ENCODE data around the gene LMX1B. TPM values are rescaled to one million over a fixed set of nuclear protein-coding genes. Genes with fewer than 3 reads are reported as not detected.
"Not testable (repeated sequence)": the region's sequence is repeated elsewhere in the genome, so short reads cannot be mapped to it uniquely, and the experiment has no call there.

LMX1B gene
- total RNA-seq, 1 experiment from 2014 or later, result 11.3 TPM

DNA sequence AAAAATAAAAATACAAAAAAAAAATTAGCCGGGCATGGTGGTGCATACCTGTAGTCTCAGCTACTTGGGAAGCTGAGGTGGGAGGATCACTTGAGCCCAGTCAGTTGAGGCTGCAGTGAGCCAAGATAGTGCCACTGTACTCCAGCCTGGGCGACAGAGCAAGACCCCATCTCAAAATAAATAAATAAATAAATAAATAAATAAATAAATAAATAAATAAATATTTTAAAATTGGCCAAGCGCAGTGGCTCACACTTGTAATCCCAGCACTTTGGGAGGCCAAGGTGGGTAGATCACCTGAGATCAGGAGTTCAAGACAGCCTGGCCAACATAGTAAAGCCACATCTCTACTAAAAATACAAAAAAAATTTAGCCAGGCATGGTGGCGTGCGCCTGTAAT is 33.4 kb upstream of the LMX1B start:
- H3K4me1 ChIP-seq (ENCODE audit: control insufficient read depth in 1 of 2, insufficient read depth in 2 of 2, low read length in 2 of 2); BruUV-seq (replicated peaks); H3K9me2 ChIP-seq (ENCODE audit: insufficient read depth); H3K4me2 ChIP-seq (ENCODE audit: low read length); H3K9ac ChIP-seq (ENCODE audit: low read length); ATAC-seq; DNase-seq (ENCODE audit: low read depth, low spot score); CTCF ChIA-PET; H4K20me1 ChIP-seq (ENCODE audit: insufficient read depth); H3K27me3 ChIP-seq (ENCODE audit: insufficient read depth, low read length); H2AFZ ChIP-seq (ENCODE audit: low read depth, low read length, poor library complexity, severe bottlenecking); H3K4me3 ChIP-seq (replicated peaks in 1 of 2; ENCODE audit: low read depth in 1 of 2, low read length in 2 of 2); H3K27ac ChIP-seq (ENCODE audit: low read depth, low read length); RAD21 ChIA-PET (ENCODE audit: low non-redundant PET in 1 of 2, low total read pairs in 2 of 2, uncharacterized antibody in 2 of 2, unreplicated experiment in 2 of 2); POLR2A ChIA-PET; intact Hi-C loops (cut with micrococcal nuclease); H3K79me2 ChIP-seq (ENCODE audit: insufficient read depth, low read length); H3K9me3 ChIP-seq (ENCODE audit: control insufficient read depth in 1 of 2, insufficient read depth in 1 of 2, low read depth in 1 of 2, low read length in 2 of 2); H3K36me3 ChIP-seq (ENCODE audit: control insufficient read depth in 1 of 2, insufficient read depth in 2 of 2, low read length in 2 of 2): not testable (repeated sequence)

DNA sequence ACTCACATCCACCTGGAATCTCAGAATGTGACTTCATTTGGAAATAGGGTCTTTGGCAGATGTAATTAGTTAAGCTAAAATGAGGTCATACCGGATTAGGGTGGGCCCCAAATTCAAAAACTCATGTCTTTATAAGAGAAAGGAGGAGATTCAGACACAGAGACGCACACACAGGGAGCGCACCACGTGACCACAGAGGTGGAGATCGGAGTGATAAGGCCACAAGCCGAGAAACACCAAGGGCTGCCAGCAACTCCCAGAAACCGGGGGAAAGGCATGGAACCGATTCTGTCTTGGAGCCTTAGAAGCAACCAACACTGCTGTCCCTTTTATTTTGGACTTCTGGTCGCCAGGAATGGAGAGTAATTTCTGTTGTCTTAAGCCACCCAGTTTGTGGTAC is 31.8 kb upstream of the LMX1B start:
- Histone ChIP-seq H3K36me3 (ENCODE audit: control insufficient read depth in 1 of 2, insufficient read depth in 2 of 2, low read length in 2 of 2) (no peaks in the 10 kb centered on the region), H3K4me3 (replicated peaks in 1 of 2; ENCODE audit: low read depth in 1 of 2, low read length in 2 of 2) (no peak overlapping the region), H3K9ac (ENCODE audit: low read length) (no peak overlapping the region), H3K4me1 (ENCODE audit: control insufficient read depth in 1 of 2, insufficient read depth in 2 of 2, low read length in 2 of 2) (no peaks in the 10 kb centered on the region), H3K9me3 (ENCODE audit: control insufficient read depth in 1 of 2, insufficient read depth in 1 of 2, low read depth in 1 of 2, low read length in 2 of 2) (no peaks in the 10 kb centered on the region), H3K27me3 (ENCODE audit: insufficient read depth, low read length) (no peaks in the 10 kb centered on the region), H3K79me2 (ENCODE audit: insufficient read depth, low read length) (no peaks in the 10 kb centered on the region), H3K9me2 (ENCODE audit: insufficient read depth) (no peaks in the 10 kb centered on the region), H3K27ac (ENCODE audit: low read depth, low read length) (no peak overlapping the region), H2AFZ (ENCODE audit: low read depth, low read length, poor library complexity, severe bottlenecking) (no peak overlapping the region), H3K4me2 (ENCODE audit: low read length) (no peak overlapping the region), H4K20me1 (ENCODE audit: insufficient read depth) (no peaks in the 10 kb centered on the region)
- ATAC-seq (no peak), DNase-seq (ENCODE audit: low read depth, low spot score) (no peak)
- no TSS peak for BruUV-seq (replicated peaks)
- RAD21 ChIA-PET (ENCODE audit: low non-redundant PET in 1 of 2, low total read pairs in 2 of 2, uncharacterized antibody in 2 of 2, unreplicated experiment in 2 of 2), result no interaction called here
- POLR2A ChIA-PET, result no interaction called here
- intact Hi-C loops (cut with micrococcal nuclease), result no loop called here
- CTCF ChIA-PET, result no interaction called here
- no peak for TF ChIP-seq CBX3 (IDR thresholded peaks at IDR 0.05; ENCODE audit: low read depth)
- TF ChIP-seq, protein P1, sequence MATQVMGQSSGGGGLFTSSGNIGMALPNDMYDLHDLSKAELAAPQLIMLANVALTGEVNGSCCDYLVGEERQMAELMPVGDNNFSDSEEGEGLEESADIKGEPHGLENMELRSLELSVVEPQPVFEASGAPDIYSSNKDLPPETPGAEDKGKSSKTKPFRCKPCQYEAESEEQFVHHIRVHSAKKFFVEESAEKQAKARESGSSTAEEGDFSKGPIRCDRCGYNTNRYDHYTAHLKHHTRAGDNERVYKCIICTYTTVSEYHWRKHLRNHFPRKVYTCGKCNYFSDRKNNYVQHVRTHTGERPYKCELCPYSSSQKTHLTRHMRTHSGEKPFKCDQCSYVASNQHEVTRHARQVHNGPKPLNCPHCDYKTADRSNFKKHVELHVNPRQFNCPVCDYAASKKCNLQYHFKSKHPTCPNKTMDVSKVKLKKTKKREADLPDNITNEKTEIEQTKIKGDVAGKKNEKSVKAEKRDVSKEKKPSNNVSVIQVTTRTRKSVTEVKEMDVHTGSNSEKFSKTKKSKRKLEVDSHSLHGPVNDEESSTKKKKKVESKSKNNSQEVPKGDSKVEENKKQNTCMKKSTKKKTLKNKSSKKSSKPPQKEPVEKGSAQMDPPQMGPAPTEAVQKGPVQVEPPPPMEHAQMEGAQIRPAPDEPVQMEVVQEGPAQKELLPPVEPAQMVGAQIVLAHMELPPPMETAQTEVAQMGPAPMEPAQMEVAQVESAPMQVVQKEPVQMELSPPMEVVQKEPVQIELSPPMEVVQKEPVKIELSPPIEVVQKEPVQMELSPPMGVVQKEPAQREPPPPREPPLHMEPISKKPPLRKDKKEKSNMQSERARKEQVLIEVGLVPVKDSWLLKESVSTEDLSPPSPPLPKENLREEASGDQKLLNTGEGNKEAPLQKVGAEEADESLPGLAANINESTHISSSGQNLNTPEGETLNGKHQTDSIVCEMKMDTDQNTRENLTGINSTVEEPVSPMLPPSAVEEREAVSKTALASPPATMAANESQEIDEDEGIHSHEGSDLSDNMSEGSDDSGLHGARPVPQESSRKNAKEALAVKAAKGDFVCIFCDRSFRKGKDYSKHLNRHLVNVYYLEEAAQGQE (IDR thresholded peaks at IDR 0.05; ENCODE audit: low read depth), result no peak
- no peak for TF ChIP-seq POLR2A (IDR thresholded peaks at IDR 0.05; ENCODE audit: borderline replicate concordance, extremely low read depth, insufficient read depth, insufficient read length)
- no peak for TF ChIP-seq SP1 (IDR thresholded peaks at IDR 0.05; ENCODE audit: low read depth)
- no peak for TF ChIP-seq SRF (IDR thresholded peaks at IDR 0.05; ENCODE audit: low read depth)
- TF ChIP-seq FOSL1 (IDR thresholded peaks at IDR 0.05; ENCODE audit: low read depth), result no peak
- TF ChIP-seq, protein P2, sequence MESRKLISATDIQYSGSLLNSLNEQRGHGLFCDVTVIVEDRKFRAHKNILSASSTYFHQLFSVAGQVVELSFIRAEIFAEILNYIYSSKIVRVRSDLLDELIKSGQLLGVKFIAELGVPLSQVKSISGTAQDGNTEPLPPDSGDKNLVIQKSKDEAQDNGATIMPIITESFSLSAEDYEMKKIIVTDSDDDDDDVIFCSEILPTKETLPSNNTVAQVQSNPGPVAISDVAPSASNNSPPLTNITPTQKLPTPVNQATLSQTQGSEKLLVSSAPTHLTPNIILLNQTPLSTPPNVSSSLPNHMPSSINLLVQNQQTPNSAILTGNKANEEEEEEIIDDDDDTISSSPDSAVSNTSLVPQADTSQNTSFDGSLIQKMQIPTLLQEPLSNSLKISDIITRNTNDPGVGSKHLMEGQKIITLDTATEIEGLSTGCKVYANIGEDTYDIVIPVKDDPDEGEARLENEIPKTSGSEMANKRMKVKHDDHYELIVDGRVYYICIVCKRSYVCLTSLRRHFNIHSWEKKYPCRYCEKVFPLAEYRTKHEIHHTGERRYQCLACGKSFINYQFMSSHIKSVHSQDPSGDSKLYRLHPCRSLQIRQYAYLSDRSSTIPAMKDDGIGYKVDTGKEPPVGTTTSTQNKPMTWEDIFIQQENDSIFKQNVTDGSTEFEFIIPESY (IDR thresholded peaks at IDR 0.05; ENCODE audit: extremely low read depth, insufficient replicate concordance, low read length), result no peak
- no peak for TF ChIP-seq CEBPB (IDR thresholded peaks at IDR 0.05; ENCODE audit: low read depth)
- TF ChIP-seq, protein P3, sequence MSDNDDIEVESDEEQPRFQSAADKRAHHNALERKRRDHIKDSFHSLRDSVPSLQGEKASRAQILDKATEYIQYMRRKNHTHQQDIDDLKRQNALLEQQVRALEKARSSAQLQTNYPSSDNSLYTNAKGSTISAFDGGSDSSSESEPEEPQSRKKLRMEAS (IDR thresholded peaks at IDR 0.05), result no peak
- TF ChIP-seq ELF1 (IDR thresholded peaks at IDR 0.05; ENCODE audit: borderline replicate concordance, low read depth), result no peak
- TF ChIP-seq POLR2AphosphoS5 (IDR thresholded peaks at IDR 0.05; ENCODE audit: low read depth, low read length), result no peak
- TF ChIP-seq, protein P4, sequence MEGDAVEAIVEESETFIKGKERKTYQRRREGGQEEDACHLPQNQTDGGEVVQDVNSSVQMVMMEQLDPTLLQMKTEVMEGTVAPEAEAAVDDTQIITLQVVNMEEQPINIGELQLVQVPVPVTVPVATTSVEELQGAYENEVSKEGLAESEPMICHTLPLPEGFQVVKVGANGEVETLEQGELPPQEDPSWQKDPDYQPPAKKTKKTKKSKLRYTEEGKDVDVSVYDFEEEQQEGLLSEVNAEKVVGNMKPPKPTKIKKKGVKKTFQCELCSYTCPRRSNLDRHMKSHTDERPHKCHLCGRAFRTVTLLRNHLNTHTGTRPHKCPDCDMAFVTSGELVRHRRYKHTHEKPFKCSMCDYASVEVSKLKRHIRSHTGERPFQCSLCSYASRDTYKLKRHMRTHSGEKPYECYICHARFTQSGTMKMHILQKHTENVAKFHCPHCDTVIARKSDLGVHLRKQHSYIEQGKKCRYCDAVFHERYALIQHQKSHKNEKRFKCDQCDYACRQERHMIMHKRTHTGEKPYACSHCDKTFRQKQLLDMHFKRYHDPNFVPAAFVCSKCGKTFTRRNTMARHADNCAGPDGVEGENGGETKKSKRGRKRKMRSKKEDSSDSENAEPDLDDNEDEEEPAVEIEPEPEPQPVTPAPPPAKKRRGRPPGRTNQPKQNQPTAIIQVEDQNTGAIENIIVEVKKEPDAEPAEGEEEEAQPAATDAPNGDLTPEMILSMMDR (IDR thresholded peaks at IDR 0.05 in 2 of 3, conservative IDR thresholded peaks at IDR 0.05 in 1 of 3; ENCODE audit: borderline replicate concordance in 1 of 3, insufficient read depth in 1 of 3, low read depth in 2 of 3, low read length in 2 of 3), result no peak
- no peak for TF ChIP-seq TCF7L2 (IDR thresholded peaks at IDR 0.05; ENCODE audit: borderline replicate concordance, extremely low read depth, insufficient read depth, insufficient read length)
- TF ChIP-seq JUND (IDR thresholded peaks at IDR 0.05), result no peak
- TF ChIP-seq RAD21 (IDR thresholded peaks at IDR 0.05; ENCODE audit: low read depth), result no peak

All from HCT116 (cell line).